SK-N-SH treated with all-trans-retinoic acid at 6 μM for 48 hours (cell line): Measurements from ENCODE around the gene SCO2.

ENCODE experiments used
- ARNTL ChIP-seq: fragments of 450-650 bp; formaldehyde crosslinking; IDR thresholded peaks from 2 replicates; pipeline ENCODE4 v1.5.0; 2020; ENCODE audit warnings: low read depth, mild to moderate bottlenecking, moderate library complexity, borderline replicate concordance
- CSDC2 ChIP-seq: fragments of 250-450 bp; sonication (Bioruptor Pico); IDR thresholded peaks from 2 replicates; pipeline ENCODE4 v1.5.0; 2020; ENCODE audit warnings: mild to moderate bottlenecking, moderate library complexity
- ESRRG ChIP-seq: fragments of 250-450 bp; sonication (Bioruptor Pico); IDR thresholded peaks from 2 replicates; pipeline ENCODE4 v1.6.1; 2021; ENCODE audit warnings: mild to moderate bottlenecking
- OSR1 ChIP-seq: fragments of 250-450 bp; sonication (Bioruptor Pico); IDR thresholded peaks from 2 replicates; pipeline ENCODE4 v1.8.0; 2022; ENCODE audit warnings: moderate library complexity, mild to moderate bottlenecking, inconsistent platforms
- PPARA ChIP-seq: fragments of 250-450 bp; sonication (Bioruptor Pico); IDR thresholded peaks from 2 replicates; pipeline ENCODE4 v1.5.0; 2020; ENCODE audit warnings: mild to moderate bottlenecking, borderline replicate concordance
- RARB ChIP-seq: fragments of 250-450 bp; sonication (Bioruptor Pico); IDR thresholded peaks from 2 replicates; pipeline ENCODE4 v1.8.0; 2021; ENCODE audit warnings: mild to moderate bottlenecking, moderate library complexity
- TCF4 ChIP-seq: fragments of 250-450 bp; sonication (Bioruptor Pico); IDR thresholded peaks from 2 replicates; pipeline ENCODE4 v1.8.0; 2021; ENCODE audit warnings: mild to moderate bottlenecking, moderate library complexity, borderline replicate concordance
- ZC3H10 ChIP-seq: fragments of 250-450 bp; sonication (Bioruptor Pico); IDR thresholded peaks from 2 replicates; pipeline ENCODE4 v1.5.1; 2021; ENCODE audit warnings: mild to moderate bottlenecking, moderate library complexity
- ZFP3 ChIP-seq: fragments of 250-450 bp; sonication (Bioruptor Pico); IDR thresholded peaks from 2 replicates; pipeline ENCODE4 v1.5.0; 2020; ENCODE audit warnings: mild to moderate bottlenecking, moderate library complexity
- ZFP30 ChIP-seq: fragments of 450-650 bp; formaldehyde crosslinking; IDR thresholded peaks from 2 replicates; pipeline ENCODE4 v1.5.0; 2022; ENCODE audit warnings: mild to moderate bottlenecking, moderate library complexity
- ZNF8 ChIP-seq: fragments of 450-650 bp; formaldehyde crosslinking; IDR thresholded peaks from 2 replicates; pipeline ENCODE4 v1.5.0; 2020; ENCODE audit warnings: mild to moderate bottlenecking, moderate library complexity
- TF ChIP-seq, protein P1 (sequence below): fragments of 250-450 bp; sonication (Bioruptor Pico); IDR thresholded peaks from 2 replicates; pipeline ENCODE4 v1.8.0; 2020; ENCODE audit warnings: mild to moderate bottlenecking, moderate library complexity, borderline replicate concordance
- TF ChIP-seq, protein P2 (sequence below): fragments of 250-450 bp; sonication (Bioruptor Pico); IDR thresholded peaks from 2 replicates; pipeline ENCODE4 v1.8.0; 2021; ENCODE audit warnings: low read depth, mild to moderate bottlenecking, moderate library complexity, borderline replicate concordance
- TF ChIP-seq, protein P3 (sequence below): fragments of 250-450 bp; sonication (Bioruptor Pico); IDR thresholded peaks from 2 replicates; pipeline ENCODE4 v1.5.0; 2020; ENCODE audit warnings: mild to moderate bottlenecking, moderate library complexity

DNA sequence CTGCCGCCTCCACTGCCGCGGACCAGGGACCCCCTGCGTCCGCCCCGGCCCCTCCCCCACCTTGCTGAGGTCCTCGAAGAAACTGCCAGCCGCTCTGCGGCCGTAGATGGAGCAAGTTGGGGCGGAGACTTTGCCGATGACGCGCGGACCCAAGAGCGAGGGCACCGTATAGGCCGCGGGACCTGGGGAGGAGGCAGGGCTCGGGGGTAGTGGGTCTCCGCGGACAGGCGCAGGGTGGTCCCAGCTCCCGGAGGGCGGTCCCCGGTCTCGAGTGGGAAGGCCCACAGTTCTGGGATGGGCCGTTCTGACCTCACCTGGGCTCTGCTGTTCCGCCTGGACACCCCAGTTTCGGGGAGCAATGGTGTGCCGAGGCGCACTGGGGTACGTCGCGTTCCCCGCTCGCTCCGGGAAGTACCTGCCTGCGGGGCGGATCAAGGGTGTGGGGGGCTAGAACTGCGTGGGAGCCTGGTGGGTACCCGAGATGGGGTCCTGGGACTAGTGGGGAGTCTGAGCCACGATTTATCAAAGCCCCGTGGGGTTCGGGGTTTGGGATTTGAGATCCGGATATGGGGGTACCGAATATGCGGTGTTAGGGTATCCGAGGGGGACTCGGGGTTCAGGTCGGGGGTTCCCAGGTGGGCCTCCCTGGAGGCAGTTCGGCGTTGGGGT, 5.6 kb upstream of the SCO2 start:
- TF ChIP-seq ZFP30 (CRISPR knock-in tag) (no peak), ESRRG (CRISPR knock-in tag) (no peak), ARNTL (no peak), PPARA (CRISPR knock-in tag) (no peak), OSR1 (no peak), ZFP3 (CRISPR knock-in tag) (no peak), TCF4 (CRISPR knock-in tag) (no peak), ZNF8 (no peak), RARB (CRISPR knock-in tag) (no peak), CSDC2 (no peak), ZC3H10 (CRISPR knock-in tag) (no peak)
- TF ChIP-seq, protein P1, sequence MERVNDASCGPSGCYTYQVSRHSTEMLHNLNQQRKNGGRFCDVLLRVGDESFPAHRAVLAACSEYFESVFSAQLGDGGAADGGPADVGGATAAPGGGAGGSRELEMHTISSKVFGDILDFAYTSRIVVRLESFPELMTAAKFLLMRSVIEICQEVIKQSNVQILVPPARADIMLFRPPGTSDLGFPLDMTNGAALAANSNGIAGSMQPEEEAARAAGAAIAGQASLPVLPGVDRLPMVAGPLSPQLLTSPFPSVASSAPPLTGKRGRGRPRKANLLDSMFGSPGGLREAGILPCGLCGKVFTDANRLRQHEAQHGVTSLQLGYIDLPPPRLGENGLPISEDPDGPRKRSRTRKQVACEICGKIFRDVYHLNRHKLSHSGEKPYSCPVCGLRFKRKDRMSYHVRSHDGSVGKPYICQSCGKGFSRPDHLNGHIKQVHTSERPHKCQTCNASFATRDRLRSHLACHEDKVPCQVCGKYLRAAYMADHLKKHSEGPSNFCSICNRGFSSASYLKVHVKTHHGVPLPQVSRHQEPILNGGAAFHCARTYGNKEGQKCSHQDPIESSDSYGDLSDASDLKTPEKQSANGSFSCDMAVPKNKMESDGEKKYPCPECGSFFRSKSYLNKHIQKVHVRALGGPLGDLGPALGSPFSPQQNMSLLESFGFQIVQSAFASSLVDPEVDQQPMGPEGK (CRISPR knock-in tag) = no peak
- TF ChIP-seq, protein P2, sequence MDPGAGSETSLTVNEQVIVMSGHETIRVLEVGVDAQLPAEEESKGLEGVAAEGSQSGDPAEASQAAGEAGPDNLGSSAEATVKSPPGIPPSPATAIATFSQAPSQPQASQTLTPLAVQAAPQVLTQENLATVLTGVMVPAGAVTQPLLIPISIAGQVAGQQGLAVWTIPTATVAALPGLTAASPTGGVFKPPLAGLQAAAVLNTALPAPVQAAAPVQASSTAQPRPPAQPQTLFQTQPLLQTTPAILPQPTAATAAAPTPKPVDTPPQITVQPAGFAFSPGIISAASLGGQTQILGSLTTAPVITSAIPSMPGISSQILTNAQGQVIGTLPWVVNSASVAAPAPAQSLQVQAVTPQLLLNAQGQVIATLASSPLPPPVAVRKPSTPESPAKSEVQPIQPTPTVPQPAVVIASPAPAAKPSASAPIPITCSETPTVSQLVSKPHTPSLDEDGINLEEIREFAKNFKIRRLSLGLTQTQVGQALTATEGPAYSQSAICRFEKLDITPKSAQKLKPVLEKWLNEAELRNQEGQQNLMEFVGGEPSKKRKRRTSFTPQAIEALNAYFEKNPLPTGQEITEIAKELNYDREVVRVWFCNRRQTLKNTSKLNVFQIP (CRISPR knock-in tag) = no peak
- TF ChIP-seq, protein P3, sequence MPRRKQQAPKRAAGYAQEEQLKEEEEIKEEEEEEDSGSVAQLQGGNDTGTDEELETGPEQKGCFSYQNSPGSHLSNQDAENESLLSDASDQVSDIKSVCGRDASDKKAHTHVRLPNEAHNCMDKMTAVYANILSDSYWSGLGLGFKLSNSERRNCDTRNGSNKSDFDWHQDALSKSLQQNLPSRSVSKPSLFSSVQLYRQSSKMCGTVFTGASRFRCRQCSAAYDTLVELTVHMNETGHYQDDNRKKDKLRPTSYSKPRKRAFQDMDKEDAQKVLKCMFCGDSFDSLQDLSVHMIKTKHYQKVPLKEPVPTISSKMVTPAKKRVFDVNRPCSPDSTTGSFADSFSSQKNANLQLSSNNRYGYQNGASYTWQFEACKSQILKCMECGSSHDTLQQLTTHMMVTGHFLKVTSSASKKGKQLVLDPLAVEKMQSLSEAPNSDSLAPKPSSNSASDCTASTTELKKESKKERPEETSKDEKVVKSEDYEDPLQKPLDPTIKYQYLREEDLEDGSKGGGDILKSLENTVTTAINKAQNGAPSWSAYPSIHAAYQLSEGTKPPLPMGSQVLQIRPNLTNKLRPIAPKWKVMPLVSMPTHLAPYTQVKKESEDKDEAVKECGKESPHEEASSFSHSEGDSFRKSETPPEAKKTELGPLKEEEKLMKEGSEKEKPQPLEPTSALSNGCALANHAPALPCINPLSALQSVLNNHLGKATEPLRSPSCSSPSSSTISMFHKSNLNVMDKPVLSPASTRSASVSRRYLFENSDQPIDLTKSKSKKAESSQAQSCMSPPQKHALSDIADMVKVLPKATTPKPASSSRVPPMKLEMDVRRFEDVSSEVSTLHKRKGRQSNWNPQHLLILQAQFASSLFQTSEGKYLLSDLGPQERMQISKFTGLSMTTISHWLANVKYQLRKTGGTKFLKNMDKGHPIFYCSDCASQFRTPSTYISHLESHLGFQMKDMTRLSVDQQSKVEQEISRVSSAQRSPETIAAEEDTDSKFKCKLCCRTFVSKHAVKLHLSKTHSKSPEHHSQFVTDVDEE (CRISPR knock-in tag) = no peak
